H1 (cell line): ENCODE measurements around the gene NEO1. TPM values are rescaled to one million over a fixed set of nuclear protein-coding genes. Genes with fewer than 3 reads are reported as not detected.

Source experiments
- EZH2 ChIP-seq: fragments of 200-600 bp; sonication (generic); IDR thresholded peaks from 2 replicates; pipeline ENCODE4 v1.7.1; 2012; ENCODE audit warnings: low read depth, mild to moderate bottlenecking, moderate library complexity, low read length, inconsistent platforms; ENCODE audit not compliant: severe bottlenecking
- JUN ChIP-seq: IDR thresholded peaks from 2 replicates; pipeline ENCODE4 v1.6.1; 2011; ENCODE audit warnings: low read depth, mild to moderate bottlenecking, improper control_type of control experiment, low read length
- KDM5A ChIP-seq: fragments of 200-600 bp; IDR thresholded peaks from 2 replicates; pipeline ENCODE4 v1.7.1; 2012; ENCODE audit warnings: mild to moderate bottlenecking, low read length, inconsistent platforms, mixed read lengths
- SIRT6 ChIP-seq: IDR thresholded peaks from one replicate; pipeline ENCODE4 v1.7.1; 2012; ENCODE audit warnings: low read length, inconsistent platforms
- TAF7 ChIP-seq: optimal IDR thresholded peaks from 2 replicates; pipeline ENCODE3; 2011; ENCODE audit warnings: low read depth, mild to moderate bottlenecking, inconsistent platforms, low read length, moderate library complexity, borderline replicate concordance
- TBP ChIP-seq: IDR thresholded peaks from 2 replicates; pipeline ENCODE4 v1.6.1; 2011; ENCODE audit warnings: low read depth, low read length, improper control_type of control experiment
- polyA plus RNA-seq, 7 experiments: library from polyadenylated mRNA; depleted of rRNA in 3 of 7; stranded (reverse) in 5 of 7; unstranded in 2 of 7; fragments of >200 nt in 5 of 7; fragments of 200-250 nt in 2 of 7; gene quantifications; 1 replicate in 5 of 7; 2 replicates in 1 of 7; 4 replicates in 1 of 7; pipeline versions ENCODE4 v1.2.1 to v1.2.3, GENCODE V29; 2011 to 2013; ENCODE audit warnings: missing spikeins in 2 of 7, mixed read lengths in 2 of 7
- total RNA-seq: library from RNA; stranded (reverse); fragmentation: NEBNext Ultra II Directional; extraction: Animal tissue kit (Norgen Biotek cat#: 25700); gene quantifications from 2 replicates; pipeline ENCODE4 v1.2.1, GENCODE V29; 2021

Gene NEO1
- total and polyA plus RNA-seq, 2 of the 8 experiments (the other 6 are each of a cell fraction or from before 2014, with no cell fraction given): 36.0 to 51.0 TPM

DNA sequence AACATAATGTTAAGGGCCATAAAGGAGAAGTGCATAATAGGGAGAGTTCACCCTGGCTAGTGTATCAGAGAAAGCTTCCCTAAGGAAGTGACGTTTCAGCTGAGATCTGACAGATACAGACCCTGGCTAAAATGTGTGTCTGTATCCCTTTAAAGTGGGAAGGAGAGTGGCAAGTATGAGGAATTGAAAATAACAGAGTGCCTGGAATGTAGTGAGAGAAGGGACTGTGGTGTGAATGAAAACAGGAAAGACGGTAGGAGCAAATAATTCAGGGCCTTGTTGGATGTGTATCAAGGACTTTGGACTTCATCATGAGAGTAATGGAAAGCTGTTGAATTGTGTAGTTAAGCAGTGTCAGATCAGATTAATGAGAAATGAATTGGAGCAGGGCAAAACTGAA lies 30.5 kb downstream of the NEO1 start (continued):
- TF ChIP-seq TBP (no peak), EZH2 (no peak), JUN (no peak), TAF7 (no peak), KDM5A (no peak), SIRT6 (no peak)
